ENCODE data around the gene HPS6. TPM values are rescaled to one million over a fixed set of nuclear protein-coding genes. Genes with fewer than 3 reads are reported as not detected.
A peak's percentile ranks its signal among the peaks of the same experiment; 100 is the strongest.

HPS6 gene
- polyA plus RNA-seq (2012; ENCODE audit: insufficient read depth, insufficient read length, low read depth), result 29.2 TPM

DNA sequence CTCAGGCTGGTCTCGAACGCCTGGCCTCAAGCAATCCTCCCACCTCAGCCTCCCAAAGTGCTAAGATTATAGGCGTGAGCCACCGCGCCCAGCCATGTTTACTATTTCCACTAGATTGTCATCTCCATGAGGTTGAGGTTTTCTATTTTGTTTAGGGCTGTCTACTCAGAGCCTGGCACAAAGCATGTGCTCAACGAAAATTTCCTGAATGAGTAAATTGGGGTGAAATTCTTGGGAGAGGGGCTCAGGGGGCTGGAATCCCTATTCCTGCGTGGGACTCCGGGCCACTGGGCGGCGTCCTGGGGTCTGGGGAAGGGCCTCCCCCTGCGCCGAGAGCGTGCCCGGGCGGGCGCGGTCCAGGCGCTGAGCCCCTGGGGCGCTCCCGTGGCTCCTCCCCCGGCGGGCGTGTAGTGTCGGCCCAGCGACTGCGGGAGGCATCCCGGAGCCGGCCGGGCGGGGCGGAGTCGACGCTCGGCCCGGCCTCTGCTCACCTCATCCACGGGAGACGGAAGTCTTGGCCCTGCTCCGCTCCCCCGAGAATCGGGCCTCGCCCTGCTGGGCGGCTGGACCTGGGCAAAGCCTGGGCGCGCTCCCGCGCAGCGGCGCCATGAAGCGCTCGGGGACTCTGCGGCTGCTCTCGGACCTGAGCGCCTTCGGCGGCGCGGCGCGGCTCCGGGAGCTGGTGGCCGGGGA lies at the start of gene HPS6:
HPS6 (plus strand) TSS at position 482 of the 693 bp plus-strand sequence; CDS start at position 608, 126 bp downstream.
- H3K36me3 ChIP-seq, result no peaks in the 10 kb centered on the region
- no peaks in the 10 kb centered on the region for H3K4me1 ChIP-seq
- TF ChIP-seq, protein P1, sequence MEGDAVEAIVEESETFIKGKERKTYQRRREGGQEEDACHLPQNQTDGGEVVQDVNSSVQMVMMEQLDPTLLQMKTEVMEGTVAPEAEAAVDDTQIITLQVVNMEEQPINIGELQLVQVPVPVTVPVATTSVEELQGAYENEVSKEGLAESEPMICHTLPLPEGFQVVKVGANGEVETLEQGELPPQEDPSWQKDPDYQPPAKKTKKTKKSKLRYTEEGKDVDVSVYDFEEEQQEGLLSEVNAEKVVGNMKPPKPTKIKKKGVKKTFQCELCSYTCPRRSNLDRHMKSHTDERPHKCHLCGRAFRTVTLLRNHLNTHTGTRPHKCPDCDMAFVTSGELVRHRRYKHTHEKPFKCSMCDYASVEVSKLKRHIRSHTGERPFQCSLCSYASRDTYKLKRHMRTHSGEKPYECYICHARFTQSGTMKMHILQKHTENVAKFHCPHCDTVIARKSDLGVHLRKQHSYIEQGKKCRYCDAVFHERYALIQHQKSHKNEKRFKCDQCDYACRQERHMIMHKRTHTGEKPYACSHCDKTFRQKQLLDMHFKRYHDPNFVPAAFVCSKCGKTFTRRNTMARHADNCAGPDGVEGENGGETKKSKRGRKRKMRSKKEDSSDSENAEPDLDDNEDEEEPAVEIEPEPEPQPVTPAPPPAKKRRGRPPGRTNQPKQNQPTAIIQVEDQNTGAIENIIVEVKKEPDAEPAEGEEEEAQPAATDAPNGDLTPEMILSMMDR (IDR thresholded peaks at IDR 0.05; ENCODE audit: low read depth, low read length), result peak; percentile 30; the same call in 1 of the 2 replicates
- H3K9me3 ChIP-seq, result no peaks in the 10 kb centered on the region
- H3K4me3 ChIP-seq (ENCODE audit: low read depth, low read length), result peak within 1 kb of the TSS; percentile 77
- no peaks in the 10 kb centered on the region for H3K27me3 ChIP-seq
- peak; percentile 91 for DNase-seq

DNA sequence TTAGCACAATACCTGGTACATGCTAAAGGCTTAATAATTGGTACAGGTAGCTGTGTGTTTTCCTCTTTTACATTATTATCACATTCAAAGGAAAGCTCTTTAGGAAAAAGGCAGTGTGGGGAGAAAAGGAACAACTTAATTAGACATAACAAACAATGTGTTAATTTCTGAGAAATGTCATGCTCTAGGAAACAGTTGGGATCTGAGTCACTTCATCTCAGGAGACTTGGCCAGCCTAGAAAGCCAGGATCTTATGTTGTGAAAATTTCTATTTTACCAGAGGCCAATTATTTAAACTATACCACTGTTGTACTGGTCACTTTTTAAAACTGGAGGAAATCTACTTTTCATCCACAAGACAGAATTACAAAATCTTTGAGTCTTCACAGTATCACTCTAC lies 48.7 kb upstream of the HPS6 start:
- DNase-seq, result no peak
- H3K27me3 ChIP-seq, result no peaks in the 10 kb centered on the region
- no peaks in the 10 kb centered on the region for H3K4me1 ChIP-seq
- H3K4me3 ChIP-seq (ENCODE audit: low read depth, low read length), result no peak overlapping the region
- peaks cover 4% of the 10 kb centered on the region; the same call in 1 of the 2 replicates for H3K36me3 ChIP-seq
- H3K9me3 ChIP-seq, result no peaks in the 10 kb centered on the region
- TF ChIP-seq, protein P1 (IDR thresholded peaks at IDR 0.05; ENCODE audit: low read depth, low read length), result no peak

DNA sequence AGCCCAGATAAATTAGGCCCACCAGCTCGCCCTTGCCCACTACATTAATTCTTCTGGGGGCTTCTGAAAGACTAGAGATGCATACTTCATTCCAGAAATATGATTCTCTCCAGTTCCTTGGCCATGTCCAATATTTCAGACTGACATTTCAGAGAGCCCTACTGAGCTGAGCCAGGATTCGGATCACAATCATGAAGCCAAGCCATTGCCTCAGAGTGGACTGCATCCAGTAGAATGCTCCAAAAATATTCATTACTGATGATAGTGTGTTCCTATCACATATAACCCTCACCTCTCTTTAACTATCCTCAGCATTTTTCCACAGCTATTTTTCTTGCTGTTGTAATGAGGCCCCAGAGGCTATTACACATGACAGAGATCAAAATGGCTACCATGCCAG lies 47.9 kb upstream of the HPS6 start:
- Histone ChIP-seq H3K4me3 (ENCODE audit: low read depth, low read length) (no peak overlapping the region), H3K27me3 (no peaks in the 10 kb centered on the region), H3K36me3 (peaks cover 4% of the 10 kb centered on the region; the same call in 1 of the 2 replicates), H3K4me1 (no peaks in the 10 kb centered on the region), H3K9me3 (no peaks in the 10 kb centered on the region)
- TF ChIP-seq, protein P1 (IDR thresholded peaks at IDR 0.05; ENCODE audit: low read depth, low read length), result no peak
- DNase-seq, result no peak

DNA sequence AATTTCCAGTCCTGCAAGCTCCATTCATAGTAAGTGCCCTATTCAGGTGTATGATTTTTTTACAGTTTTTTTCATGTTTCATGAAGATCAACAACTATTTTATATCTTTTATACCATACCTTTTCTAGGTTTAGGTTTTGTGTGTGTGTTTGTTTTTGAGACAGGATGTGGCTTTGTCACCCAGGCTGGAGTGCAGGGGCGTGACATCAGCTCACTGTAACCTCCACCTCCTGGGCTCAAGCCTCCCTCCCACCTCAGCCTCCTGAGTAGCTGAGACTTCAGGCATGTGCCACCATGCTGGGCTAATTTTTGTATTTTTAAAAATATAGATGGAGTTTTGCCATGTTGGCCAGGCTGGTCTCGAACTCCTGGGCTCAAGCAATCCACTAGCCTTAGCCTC lies 44.2 kb upstream of the HPS6 start:
- Histone ChIP-seq H3K27me3 (no peaks in the 10 kb centered on the region), H3K4me3 (ENCODE audit: low read depth, low read length) (no peak overlapping the region), H3K36me3 (peaks cover 7% of the 10 kb centered on the region), H3K4me1 (no peaks in the 10 kb centered on the region), H3K9me3 (no peaks in the 10 kb centered on the region)
- DNase-seq, result no peak
- TF ChIP-seq, protein P1 (IDR thresholded peaks at IDR 0.05; ENCODE audit: low read depth, low read length), result no peak

DNA sequence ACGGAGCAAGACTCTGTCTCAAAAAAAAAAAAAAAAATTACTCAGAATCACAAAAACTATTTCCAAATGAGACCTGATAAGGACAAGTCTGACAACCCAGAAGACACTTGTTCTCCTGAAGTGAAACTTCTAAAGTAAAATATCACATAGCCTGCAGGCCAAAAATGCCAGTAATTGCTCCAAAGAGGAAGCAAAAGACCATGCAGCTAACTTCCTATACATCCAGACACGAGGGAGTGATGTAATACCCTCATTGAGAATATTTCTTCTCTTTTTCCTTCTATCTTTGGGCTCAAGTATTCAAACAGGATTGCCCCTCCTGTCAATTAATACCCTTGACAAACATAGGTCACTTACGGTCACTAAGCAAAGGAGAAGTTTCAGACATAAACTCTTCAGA lies 40.4 kb upstream of the HPS6 start:
- H3K27me3 ChIP-seq, result no peaks in the 10 kb centered on the region
- H3K36me3 ChIP-seq, result peaks cover 17% of the 10 kb centered on the region
- no peaks in the 10 kb centered on the region for H3K9me3 ChIP-seq
- no peak for DNase-seq
- no peaks in the 10 kb centered on the region for H3K4me1 ChIP-seq
- no peak overlapping the region for H3K4me3 ChIP-seq (ENCODE audit: low read depth, low read length)
- TF ChIP-seq, protein P1 (IDR thresholded peaks at IDR 0.05; ENCODE audit: low read depth, low read length), result no peak

DNA sequence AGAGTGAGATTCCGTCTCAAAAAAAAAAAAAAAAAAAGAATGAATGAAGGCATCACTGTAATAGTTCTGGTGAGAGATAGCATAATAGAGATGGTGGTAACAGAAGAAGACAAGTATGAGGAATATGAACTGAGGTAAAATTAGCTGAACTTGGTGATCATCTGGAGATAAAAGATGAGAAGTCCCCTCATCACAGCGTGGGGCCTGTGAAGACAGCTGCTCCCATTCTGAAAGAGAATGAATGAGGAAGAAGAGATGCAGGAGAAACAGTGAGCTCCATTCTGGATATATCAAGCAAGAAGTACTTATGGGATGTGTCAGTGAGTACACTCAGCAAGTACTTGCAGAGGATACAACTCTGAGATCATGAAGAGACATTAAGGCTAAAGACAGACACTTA lies 37.9 kb upstream of the HPS6 start:
- H3K4me3 ChIP-seq (ENCODE audit: low read depth, low read length), result no peak overlapping the region
- peaks cover 20% of the 10 kb centered on the region for H3K36me3 ChIP-seq
- no peaks in the 10 kb centered on the region for H3K9me3 ChIP-seq
- no peak for DNase-seq
- TF ChIP-seq, protein P1 (IDR thresholded peaks at IDR 0.05; ENCODE audit: low read depth, low read length), result no peak
- H3K4me1 ChIP-seq, result no peaks in the 10 kb centered on the region
- no peaks in the 10 kb centered on the region for H3K27me3 ChIP-seq

All from BE2C (cell line).